GM18502 (cell line): ENCODE data around the gene EEF1A1.
"Not testable (repeated sequence)": the region's sequence is repeated elsewhere in the genome, so short reads cannot be mapped to it uniquely, and the experiment has no call there.

Source experiments
- ATAC-seq: cut with Tn5 transposase; IDR thresholded peaks from one replicate; pipeline ENCODE4 v1.9.1; 2021; ENCODE audit warnings: mild to moderate bottlenecking; ENCODE audit not compliant: unreplicated experiment, poor library complexity

Gene EEF1A1

DNA sequence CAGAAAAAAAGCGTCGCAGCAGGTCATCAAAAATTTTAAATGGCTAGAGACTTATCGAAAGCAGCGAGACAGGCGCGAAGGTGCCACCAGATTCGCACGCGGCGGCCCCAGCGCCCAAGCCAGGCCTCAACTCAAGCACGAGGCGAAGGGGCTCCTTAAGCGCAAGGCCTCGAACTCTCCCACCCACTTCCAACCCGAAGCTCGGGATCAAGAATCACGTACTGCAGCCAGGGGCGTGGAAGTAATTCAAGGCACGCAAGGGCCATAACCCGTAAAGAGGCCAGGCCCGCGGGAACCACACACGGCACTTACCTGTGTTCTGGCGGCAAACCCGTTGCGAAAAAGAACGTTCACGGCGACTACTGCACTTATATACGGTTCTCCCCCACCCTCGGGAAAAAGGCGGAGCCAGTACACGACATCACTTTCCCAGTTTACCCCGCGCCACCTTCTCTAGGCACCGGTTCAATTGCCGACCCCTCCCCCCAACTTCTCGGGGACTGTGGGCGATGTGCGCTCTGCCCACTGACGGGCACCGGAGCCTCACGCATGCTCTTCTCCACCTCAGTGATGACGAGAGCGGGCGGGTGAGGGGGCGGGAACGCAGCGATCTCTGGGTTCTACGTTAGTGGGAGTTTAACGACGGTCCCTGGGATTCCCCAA, at the start of gene EEF1A1:
TSS of gene EEF1A1 (minus strand) at position 345 of the 663 bp plus-strand sequence. CDS start 1,006 bp downstream, outside the sequence.
- ATAC-seq: peak; percentile 67

DNA sequence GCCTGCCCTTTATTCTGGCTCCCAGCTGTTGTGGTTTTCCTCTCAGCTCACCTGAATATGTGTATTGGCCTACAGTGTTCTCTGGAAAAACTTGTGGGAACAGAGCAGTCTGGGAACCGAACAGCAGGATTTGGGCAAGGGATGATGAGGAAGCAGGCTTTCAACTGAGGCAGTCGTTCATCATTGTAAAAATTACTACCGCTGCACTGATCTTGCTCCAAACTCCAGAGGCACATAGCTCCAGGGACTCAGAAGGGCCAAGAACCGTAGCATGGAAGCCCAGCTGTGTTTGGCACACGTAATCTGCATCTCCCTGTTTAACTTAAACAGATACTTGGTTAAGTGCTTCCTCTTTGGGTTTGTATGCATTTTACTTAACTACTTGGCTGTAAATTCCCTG, 48.3 kb upstream of the EEF1A1 start:
- no peak for ATAC-seq

DNA sequence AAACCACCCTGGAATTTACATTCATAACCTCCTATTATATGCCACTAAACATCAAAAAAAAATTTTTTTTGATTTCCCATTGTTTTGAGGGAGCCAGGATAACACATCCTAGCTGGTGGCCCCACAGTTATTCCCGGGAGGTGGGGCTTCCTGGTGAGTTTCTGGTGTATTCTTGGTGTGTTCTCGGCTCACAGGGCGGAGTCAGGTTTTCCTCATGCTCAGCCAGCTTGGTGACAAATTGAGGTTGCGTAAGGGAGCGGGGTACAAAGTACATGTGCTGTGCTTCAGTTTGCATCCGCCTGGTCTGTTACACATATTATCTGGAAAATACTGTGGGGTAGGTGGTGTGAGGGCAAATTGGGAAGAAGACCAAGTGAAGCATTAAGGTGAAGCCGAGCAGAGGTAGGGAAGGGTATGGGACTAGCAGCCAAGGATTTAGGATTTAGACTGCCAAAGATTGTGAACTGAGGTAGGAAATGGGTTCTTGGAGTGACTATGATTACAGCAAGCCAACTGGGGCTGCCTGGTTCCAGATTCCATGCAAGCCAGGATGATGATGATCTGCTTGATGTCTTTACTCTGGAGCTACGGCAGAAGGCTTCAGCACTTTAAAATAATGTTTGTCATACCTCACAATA, 46.2 kb upstream of the EEF1A1 start:
- no peak for ATAC-seq

DNA sequence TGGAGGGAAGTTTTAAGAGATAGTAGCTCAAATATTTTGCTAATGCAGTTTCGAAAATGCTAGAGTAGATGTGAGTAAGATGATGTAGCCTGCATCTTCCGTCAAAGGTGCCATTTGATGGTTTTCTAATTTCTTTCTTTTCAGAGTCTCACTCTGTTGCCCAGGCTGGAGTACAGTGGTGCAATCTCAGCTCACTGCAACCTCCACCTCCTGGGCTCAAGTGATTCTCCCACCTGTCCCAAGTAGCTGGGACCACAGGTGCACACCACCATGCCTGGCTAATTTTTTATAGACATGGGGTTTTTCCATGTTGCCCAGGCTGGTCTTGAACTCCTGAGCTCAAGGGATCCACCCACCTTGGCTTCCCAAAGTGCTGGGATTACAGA, 45.6 kb upstream of the EEF1A1 start:
- not testable (repeated sequence) for ATAC-seq

DNA sequence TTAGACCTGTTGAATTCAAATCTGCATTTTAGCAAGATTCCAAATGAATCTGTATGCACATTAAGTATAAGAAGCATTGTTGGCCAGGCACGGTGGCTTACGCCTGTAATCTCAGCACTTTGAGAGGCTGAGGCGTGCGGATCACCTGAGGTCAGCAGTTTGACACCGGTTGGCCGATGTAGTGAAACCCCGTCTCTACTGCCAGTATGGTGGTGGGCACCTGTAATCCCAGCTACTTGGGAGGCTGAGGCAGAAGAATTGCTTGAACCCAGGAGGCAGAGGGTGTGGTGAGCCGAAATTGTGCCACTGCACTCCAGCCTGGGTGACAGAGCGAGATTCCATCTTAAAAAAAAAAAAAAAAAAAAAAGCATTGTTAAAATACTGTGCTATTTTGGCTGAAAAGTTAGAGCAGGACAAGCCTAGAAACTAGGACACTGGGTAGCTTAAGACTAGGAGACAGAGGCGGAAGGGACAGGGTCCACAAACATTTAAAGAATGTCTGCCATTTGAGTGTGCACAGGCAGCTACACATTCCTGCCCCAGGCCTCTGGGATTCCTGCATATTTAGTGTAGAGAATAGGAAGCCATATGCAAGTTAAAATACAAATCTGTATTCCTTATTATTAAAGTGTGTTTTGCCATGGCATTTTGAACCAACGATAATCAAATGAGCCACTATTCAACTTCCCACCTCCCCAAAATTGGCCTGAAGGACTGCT, 45.1 kb upstream of the EEF1A1 start:
- ATAC-seq: no peak

DNA sequence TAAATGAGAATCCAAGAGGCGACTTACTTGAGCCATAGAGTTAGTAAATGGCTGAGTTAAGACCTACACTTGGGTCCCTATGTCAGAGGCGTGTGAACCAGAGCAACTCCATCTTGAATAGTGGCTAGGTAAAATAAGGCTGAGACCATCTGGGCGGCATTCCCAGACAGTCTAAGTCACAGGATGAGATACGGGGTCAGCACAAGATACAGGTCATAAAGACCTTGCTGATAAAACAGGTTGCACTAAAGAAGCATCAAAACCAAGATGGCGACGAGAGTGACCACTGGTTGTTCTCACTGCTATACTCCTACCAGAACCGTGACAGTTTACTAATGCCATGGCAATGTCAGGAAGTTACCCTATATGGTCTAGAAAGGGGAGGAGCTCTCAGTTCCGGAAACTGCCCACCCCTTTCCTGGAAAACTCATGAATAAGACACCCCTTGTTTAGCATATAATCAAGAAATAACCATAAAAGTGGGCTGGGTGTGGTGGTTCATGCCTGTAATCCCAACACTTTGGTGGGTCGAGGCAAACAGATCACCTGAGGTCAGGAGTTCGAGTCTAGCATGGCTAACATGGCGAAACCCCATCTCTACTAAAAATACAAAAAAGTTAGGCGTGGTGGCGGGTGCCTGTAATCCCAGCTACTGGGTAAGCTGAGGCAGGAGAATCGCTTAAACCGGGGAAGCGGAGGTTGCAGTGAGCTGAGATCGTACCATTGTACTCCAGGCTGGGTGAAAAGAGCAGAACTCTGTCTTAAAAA, 43.9 kb upstream of the EEF1A1 start:
- ATAC-seq: no peak

DNA sequence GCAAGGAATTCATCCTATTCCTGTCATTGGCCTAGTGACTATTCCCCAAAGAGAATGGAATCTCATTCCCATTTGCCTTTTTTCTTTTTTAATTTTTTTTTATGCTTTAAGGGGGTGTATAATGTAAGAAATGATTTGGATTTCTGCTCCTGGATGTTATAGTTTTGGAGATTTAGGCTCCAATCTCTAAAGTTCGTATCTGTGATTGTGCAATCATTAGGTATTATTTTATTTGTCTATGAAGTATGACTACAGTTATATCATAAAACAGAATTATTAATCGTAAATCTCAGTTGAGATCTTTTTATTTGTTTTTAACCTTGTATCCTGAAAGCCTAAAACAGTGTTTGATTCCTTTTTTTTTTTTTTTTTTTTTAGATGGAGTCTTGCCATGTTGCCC, 41.7 kb upstream of the EEF1A1 start:
- no peak for ATAC-seq

DNA sequence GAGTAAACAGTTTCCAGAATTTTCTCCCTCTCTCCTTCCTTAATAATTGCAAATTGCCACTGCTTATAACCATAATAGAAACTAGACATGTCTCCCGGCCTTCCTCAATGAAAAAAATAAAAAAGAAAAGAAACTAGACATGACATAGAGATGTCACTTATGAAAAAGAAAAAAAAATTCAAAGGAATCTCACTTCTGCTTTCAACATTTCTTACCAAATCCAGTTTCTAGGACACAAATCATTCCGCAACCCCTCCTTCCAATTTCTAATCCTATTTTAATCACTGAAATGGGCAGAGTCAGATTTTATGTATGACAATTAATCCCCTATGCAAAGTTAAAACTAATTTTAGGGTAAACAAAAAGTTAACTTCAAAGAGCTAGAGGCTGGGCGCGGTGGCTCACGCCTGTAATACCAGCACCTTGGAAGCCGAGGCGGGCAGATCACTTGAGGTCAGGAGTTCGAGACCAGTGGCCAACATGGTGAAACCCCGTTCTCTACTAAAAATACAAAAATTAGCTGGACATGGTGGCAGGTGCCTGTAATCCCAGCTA, 40.1 kb upstream of the EEF1A1 start:
- peak; percentile 67 for ATAC-seq

DNA sequence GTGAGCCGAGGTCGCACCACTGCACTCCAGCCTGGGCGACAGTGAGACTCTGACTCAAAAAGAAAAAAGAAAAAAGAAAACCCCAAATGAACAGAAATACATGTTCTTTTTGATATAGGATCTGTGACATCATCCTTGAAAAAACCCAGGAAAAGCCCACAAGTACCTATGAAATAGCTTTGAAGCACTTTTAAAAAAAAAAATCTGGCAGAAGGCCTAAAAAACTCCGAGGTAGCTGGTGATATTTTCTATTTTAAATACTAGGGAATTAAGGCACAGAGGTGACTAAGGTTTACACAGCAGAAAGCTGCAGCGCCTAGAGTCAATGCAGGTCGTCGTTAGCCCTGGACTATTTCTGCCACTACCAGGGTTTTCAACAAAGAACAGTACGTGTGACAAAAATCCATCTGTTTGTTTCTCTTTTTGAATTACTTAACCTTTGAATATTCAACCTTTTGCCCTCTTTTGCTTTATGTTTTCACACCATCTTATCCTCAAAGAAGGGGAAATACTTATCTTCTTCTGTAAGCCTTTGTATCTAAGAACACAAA, 39.4 kb upstream of the EEF1A1 start:
- ATAC-seq: peak; percentile 54

DNA sequence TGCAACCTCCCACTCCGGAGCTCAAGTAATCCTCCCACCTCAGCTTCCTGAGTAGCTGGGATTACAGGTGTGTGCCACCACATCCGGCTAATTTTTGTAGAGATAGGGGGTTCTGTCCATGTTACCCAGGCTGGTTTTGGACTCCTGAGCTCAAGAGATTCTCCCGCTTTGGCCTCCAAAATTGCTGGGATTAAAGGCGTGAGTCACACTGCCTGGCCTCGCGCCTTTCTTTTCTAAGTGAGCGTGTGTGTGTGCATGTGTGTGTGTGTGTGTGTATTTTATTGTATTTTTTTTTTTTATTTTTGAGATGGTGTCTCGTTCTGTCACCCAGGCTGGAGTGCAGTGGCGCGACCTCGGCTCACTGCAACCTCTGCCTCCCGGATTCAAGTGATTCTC, 38.6 kb upstream of the EEF1A1 start:
- ATAC-seq: not testable (repeated sequence)

DNA sequence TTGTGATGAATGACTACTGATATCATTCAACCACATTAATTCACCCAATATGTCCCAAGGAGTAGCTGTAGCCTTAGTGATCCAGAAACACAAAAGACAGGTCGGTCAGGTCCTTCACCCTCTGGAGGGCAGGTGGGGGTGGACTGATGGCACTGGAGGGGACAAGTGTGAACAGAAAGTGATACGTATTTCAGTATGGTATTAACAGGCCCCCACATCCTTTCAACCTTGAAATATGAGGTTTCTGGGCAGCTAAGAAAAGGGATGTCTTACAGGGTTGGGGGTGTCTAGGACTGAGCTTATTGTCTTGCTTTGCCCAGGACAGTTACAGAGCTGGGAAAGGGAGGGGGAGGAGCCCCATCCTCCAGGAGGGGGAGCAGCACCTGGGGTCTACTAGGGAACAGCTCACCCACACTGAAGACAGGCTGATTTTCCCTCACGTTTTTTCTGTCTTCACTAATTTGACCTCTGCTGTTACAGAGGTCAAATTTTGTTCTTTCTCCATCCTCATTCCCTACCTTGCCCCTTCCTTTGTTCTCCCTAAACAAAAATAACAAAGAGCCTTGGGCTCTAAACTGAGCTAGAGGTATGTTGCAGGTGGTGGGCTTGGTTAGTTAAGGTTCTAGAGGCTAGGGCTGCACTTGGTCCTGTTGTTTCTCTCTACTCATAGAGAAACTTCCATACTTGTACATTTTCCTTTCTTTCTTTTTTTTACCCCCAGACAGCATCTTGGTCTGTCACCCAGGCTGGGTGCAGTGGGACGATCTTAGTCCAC, 38.0 kb upstream of the EEF1A1 start:
- ATAC-seq: peak; percentile 55

DNA sequence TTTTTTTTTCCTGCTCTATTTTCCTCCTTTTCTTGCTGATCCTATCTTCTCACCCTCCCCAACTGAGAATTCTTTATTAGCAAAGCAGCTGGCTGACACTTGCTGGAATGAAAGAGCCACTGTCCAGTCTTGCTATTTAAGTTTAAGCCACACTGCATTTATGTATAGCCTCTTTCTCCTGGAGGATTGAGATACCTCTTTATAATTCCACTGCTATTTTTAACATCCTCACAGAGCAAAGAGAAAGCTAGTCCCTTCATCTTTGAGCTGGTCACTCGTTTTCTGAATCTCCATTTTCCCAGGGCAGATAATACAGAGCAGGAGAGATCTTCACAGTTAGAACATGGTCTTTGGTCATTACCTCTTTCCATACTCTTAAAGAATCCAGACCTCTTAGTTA, 36.0 kb upstream of the EEF1A1 start:
- ATAC-seq: no peak

DNA sequence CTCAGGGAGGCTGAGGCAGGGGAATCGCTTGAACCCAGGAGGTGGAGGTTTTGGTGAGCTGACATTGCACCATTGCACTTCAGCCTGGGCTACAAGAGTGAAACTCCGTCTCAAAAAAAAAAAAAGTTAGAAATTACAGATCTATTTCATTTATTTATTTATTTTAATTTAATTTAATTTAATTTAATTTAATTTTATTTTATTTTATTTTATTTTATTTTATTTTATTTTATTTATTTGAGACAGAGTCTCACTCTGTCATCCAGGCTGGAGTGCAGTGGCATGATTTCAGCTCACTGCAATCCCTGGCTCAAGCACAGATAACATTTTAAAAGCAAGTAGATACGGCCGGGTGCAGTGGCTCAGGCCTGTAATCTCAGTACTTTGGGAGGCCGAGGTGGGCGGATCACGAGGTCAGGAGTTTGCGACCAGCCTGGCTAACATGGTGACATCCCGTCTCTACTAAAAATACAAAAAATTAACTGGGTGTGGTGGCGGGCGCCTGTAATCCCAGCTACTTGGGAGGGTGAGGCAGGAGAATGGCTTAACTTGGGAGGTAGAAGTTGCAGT, 34.6 kb upstream of the EEF1A1 start:
- ATAC-seq: not testable (repeated sequence)

DNA sequence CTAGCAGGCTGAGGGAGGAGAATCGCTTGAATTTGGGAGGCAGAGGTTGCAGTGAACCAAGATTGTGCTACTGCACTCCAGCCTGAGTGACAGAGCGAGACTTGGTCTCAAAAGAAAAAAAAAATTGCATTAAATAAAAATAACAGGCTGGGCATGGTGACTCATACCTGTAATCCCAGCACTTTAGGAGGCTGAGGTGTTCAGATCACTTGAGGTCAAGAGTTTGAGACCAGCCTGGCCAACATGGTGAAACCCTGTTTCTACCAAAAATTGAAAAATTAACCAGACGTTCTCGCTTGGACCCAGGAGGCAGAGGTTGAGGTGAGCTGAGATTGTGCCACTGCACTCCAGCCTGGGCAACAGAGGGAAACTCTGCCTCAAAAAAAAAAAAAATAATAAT, 30.3 kb upstream of the EEF1A1 start:
- ATAC-seq: not testable (repeated sequence)

DNA sequence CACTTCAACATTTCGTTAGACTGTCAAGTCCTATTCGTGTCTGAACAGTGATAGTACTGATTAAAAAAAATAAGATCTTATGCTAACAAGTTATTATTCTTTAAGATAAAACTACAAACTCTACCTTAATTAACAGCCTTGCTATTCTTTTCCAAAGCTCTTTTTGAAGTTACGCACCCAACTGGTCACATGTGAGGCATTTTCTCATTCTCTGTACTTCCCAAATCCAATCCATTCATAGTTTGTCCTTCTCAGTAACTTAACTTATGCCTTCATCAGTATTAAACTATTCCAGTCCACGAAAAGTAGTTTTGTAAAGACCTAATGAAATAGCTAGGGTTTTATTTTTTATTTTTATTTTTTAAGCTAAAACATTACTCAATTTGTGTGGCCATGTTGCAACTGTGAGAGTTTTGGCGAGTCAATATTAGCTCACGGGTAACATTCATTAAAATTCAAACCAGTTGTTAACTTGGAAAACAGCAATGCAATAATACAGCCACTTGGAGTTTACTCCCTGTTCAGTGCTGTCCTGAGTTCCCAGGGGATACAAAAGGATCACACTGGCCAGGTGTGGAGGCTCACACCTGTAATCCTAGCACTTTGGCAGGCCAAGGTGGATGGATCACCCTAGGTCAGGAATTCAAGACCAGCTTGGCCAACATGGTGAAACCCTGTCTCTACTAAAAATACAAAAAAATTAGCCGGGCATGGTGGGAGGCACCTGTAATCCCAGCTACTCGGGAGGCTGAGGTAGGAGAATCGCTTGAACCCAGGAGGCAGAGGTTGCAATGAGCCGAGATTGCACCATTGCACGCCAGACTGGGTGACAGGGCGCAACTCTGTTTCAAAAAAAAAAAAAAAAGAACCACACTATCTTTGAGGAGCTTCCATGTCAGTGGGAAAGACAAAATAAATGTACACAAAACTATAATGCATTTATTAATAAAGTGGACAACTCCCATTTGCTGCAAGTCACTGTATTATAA, 27.9 kb upstream of the EEF1A1 start:
- no peak for ATAC-seq

DNA sequence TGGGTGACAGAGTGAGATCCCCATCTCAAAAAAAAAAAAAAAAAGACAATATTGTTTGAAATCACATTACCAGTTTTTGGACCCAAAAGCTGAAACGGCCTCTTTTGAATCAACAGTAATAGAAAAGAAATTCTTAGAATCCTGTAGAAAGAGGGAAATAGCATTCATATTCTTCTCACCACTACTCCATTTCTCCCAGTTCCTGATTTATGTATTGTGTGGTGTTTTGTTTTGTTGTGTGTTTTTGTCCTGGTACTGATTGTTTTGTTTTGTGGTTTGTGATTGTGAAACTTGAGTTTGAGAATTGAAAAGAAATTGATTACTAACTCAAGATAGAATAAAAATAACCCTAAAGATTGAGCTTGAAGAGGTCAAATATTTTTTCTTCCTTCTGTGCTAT, 26.2 kb upstream of the EEF1A1 start:
- no peak for ATAC-seq

DNA sequence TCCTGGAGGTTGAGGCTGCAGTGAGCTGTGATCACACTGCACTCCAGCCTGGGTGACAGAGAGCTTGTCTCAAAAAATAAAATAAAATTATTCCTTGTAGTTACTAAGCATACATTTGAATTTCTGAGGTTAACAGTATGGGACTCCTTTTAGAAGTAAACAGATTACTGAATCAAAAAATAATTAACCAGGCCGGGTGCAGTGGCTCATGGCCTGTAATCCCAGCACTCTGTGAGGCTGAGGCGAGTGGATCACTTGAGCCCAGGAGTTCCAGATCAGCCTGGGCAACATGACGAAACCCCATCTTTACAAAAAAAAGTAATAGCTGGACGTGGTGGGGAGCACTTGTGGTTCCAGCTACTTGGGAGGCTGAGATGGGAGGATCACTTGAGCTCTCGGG, 22.1 kb upstream of the EEF1A1 start:
- no peak for ATAC-seq

DNA sequence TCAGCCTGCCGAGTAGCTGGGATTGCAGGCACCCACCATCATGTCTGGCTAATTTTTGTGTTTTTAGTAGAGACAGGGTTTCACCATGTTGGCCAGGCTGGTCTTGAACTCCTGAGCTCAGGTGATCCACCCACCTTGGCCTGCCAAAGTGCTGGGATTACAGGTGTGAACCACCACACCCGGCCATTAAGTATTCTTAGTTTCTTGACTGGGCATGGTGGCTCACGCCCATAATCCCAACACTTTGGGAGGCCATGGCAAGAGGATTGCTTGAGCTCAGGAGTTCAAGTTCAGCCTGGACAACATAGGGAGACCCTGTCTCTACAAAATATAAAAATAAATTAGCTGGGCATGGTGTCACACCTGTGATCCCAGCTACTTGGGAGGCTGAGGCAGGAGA, 21.6 kb upstream of the EEF1A1 start:
- not testable (repeated sequence) for ATAC-seq
